Stimulated activated CD8-positive, alpha-beta memory T cell treated with anti-CD3 and anti-CD28 coated beads, Interleukin-2, amount 100 ng/mL, for 1 hour (primary cell): ENCODE results near the gene CEP78.
A peak's percentile ranks its signal among the peaks of the same experiment; 100 is the strongest.

Experiments
- DNase-seq, 2 donors: peaks; one replicate each; pipeline ENCODE4 v3.0.0-alpha.2; 2020; ENCODE audit warnings: low read depth in 2 of 2

The CEP78 gene

GRCh38 chr9:78286946-78287388 lies 51.1 kb downstream of the CEP78 start:
- no peak for DNase-seq

- DNase-seq, result no peak
Observed at GRCh38 chr9:78288214-78288892, 52.5 kb downstream of the CEP78 start.

GRCh38 chr9:78289474-78289873 lies 53.6 kb downstream of the CEP78 start:
- no peak for DNase-seq

- no peak for DNase-seq
Observed at GRCh38 chr9:78291240-78291925, 55.5 kb downstream of the CEP78 start.

- DNase-seq, result no peak
Observed at GRCh38 chr9:78292026-78292425, 56.2 kb downstream of the CEP78 start.

GRCh38 chr9:78292716-78293497 lies 57.0 kb downstream of the CEP78 start:
- DNase-seq, result no peak

GRCh38 chr9:78294290-78295176 lies 58.7 kb downstream of the CEP78 start:
- no peak for DNase-seq

- DNase-seq, result no peak
Observed at GRCh38 chr9:78295177-78295575, 59.3 kb downstream of the CEP78 start.

GRCh38 chr9:78295731-78296130 lies 59.9 kb downstream of the CEP78 start:
- no peak for DNase-seq

GRCh38 chr9:78296201-78296892 lies 60.5 kb downstream of the CEP78 start:
- DNase-seq, result no peak

GRCh38 chr9:78296893-78297671 lies 61.2 kb downstream of the CEP78 start, which contains the start of gene PSAT1:
TSS of gene PSAT1 (plus strand) at chr9:78297125. CDS start at chr9:78297211, 86 bp downstream.
- DNase-seq, result peak; percentile 66 to 78

- no peak for DNase-seq
Observed at GRCh38 chr9:78297672-78297961, 61.7 kb downstream of the CEP78 start.

GRCh38 chr9:78298046-78298765 lies 62.3 kb downstream of the CEP78 start:
- no peak for DNase-seq

GRCh38 chr9:78300209-78300608 lies 64.3 kb downstream of the CEP78 start:
- no peak for DNase-seq

- DNase-seq, result no peak
Observed at GRCh38 chr9:78301466-78301865, 65.6 kb downstream of the CEP78 start.

GRCh38 chr9:78303377-78304062 lies 67.6 kb downstream of the CEP78 start:
- no peak for DNase-seq

- DNase-seq, result no peak
Observed at GRCh38 chr9:78304357-78304756, 68.5 kb downstream of the CEP78 start.

- no peak for DNase-seq
Observed at GRCh38 chr9:78306222-78307076, 70.6 kb downstream of the CEP78 start.
